GF-D8 (cell line): ENCODE results near the gene TUBA8.
"Not testable (repeated sequence)": the region's sequence is repeated elsewhere in the genome, so short reads cannot be mapped to it uniquely, and the experiment has no call there.

Experiments
- DNase-seq: peaks from one replicate; lab custom pipeline; 2025; lab: John Stamatoyannopoulos, UW

Gene TUBA8

DNA sequence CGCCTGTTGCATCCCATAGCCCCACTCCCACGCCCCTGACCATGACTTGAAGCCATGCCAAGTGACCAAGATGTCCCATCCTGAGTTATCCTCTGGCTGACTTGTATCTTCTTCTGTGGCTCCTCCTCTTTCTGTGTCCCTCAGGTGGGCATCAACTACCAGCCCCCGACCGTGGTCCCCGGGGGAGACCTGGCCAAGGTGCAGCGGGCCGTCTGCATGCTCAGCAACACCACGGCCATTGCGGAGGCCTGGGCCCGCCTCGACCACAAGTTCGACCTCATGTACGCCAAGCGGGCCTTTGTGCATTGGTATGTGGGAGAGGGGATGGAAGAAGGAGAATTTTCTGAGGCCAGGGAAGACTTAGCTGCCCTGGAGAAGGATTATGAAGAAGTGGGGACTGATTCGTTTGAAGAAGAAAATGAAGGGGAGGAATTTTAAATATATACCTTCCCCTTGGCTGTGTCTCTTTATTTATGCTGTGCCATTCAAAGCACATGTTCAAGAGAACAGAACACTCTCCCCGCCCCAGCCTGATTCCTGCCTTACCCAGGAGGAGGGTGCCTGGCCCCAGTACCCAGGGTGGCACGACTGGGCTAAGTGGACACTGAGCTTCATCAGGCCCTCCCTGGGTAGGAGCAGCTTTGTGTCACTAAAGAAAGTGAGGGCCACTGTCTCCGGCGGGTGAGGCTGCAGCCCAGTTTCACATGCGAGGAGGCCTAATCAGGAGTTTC lies 20.3 kb downstream of the TUBA8 start:
- DNase-seq: no peak

DNA sequence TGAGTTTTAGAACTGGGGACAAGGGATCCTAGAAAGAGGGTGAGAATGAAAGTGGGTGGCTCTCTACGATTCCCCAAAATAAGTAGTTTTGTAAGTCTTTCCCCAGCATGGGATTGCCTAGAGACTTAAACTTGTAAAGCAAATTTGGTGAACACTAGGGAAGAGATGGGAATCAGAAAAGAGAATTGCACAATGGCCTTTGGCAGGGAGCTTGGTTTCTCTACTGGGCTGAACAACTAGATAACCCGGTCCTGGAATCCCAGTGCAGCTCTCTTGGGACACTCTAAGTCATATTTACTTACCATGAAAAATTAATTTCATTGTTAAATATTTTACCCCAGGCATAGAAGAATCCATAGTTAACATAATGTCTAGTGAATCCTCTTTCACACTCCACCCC lies 22.8 kb downstream of the TUBA8 start:
- DNase-seq: no peak

DNA sequence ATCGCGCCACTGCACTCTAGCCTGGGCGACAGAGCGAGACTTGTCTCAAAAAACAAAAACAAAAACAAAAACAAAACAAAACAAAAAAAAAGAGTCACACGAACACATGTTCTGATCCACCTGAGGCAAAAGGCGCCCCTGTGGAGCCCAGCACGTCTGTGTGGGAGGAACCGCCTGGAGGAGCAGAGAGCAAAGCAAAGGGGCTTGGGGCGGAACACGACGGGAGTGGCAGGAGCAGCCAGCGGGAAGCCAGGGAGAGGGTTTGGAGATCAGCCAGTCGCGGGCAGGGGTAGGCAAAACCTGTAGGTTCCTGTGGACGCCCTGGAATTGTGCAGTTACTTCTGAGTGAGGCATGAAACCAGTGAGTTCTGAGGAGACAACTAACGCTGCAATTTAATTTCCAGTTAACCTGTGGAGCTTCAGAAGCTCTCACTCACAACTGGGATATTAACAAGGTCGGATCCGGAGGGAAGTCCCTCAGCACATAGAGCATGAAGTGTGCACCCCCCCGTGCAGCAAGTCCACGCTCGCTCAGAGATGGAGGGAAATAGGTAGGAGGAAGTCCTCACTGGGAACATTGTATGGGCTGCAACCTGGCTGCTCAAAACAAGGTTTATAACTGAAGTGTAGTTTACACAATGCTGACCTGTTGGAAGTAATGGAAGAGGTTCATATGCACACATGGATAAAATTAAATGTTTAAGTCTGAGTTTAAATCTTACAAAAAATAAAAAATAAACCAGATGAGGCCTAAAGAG lies 26.1 kb downstream of the TUBA8 start:
- no peak for DNase-seq

DNA sequence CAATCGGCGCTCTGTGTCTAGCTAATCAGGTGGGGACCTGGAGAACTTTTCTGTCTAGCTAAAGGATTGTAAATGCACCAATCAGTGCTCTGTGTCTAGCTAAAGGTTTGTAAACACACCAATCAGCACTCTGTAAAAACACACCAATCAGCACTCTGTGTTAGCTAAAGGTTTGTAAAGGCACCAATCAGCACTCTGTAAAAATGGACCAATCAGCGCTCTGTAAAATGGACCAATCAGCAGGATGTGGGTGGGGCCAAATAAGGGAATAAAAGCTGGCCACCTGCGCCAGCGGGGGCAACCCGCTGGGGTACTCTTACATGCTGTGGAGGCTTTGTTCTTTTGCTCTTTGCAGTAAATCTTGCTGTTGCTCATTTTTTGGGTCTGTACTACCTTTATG lies 30.4 kb downstream of the TUBA8 start:
- DNase-seq: not testable (repeated sequence)

GRCh38 chr22:18144105-18144504 lies 33.5 kb downstream of the TUBA8 start:
- no peak for DNase-seq

DNA sequence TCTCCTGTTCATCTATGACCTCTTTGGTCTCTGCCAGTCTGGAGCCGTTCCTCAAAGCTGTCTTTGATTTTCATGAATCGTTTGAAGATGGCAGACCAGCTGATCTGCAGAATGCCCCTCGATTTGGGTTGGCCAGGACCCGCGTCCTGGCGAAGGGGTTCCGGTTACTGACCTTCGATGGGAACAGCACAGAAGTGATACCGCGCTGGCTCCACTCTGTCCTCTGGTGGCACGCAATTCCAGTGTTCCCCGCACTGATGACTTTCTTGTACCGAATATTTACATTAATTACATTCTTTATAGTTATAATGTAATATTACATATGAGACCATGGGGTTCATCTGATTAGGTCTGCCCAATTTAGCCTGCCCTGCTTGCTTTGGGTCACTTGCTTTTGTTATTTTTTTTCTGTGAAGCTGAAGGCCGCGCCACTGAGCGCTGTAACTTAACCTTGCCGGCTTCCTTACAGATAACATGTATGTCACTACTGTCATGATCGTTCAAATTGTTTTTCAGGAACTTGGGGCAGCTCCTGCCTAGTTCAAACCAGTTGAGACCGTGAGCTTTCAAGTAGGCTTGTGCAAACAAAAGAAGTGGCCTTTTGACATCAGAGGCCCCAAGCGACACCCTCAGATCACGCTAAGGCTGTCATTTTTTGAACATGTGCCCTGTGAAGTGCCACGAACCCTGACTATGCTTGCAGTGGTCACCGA lies 35.2 kb downstream of the TUBA8 start:
- DNase-seq: no peak

GRCh38 chr22:18146389-18146753 lies 35.8 kb downstream of the TUBA8 start:
- no peak for DNase-seq

- DNase-seq: no peak
These were observed 37.2 kb downstream of the TUBA8 start for GRCh38 chr22:18147791-18148190.

- DNase-seq: no peak
These were observed 37.8 kb downstream of the TUBA8 start for GRCh38 chr22:18148293-18148965.

DNA sequence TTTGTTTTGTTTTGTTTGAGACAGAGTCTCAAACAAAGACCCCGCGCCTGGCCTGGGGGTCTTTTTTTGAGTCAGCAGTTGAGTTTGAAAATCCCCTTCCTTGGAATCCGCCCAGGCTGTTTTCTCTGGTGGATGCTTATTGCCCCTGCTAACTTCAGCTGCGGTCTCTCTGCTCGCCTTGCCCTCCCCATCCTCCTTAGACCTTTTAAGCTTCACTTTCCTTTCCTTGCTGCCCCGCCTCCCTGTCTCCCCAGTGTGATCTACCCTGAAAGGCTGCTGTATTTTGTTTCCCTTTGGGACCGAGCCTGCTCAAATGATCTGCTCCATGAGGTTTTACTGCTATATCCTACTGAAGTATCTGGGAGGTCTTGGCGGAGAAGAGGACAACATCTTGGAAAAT lies 41.9 kb downstream of the TUBA8 start:
- DNase-seq: no peak

GRCh38 chr22:18154821-18155390 lies 44.3 kb downstream of the TUBA8 start:
- DNase-seq: no peak

GRCh38 chr22:18155546-18155945 lies 44.9 kb downstream of the TUBA8 start:
- not testable (repeated sequence) for DNase-seq

DNA sequence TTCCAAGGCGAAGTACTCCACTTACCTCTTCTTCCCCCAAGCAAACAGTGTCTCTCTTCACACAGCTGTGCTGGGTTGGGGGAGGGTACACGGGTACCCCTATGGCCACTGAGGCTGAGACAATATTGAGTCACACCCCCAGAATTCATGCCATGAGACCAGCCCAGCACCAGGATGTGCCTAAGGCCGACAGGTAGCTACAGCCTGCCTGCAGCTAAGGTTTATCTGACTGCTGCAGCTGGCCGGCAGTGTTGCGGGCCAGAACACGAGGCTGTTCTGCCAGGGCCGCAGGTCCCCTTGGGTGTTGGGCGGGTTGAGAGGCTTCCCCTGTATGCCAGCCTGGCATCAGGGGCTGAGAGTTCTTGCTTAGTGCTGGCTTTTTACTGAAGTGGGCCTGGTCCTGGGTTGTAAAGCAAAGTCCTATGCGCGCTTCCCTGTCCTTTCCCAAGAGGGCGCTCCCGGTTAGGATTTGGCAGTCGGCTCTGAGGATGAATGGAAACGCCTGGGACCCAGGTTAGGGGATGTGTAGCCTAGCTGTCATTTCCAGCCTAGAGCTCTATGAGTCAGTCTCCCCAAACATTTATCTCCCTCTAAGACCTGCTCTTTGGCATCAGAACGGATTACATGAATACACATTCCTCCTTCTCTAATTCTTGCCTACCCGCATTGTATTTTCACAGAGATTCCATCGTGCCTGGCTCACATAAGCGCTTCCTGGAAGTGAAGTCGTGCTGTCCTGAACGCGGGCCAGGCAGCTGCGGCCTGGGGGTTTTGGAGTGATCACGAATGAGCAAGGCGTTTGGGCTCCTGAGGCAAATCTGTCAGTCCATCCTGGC lies 46.5 kb downstream of the TUBA8 start:
- DNase-seq: peak; percentile 4

GRCh38 chr22:18157714-18158028 lies 47.1 kb downstream of the TUBA8 start:
- no peak for DNase-seq

DNA sequence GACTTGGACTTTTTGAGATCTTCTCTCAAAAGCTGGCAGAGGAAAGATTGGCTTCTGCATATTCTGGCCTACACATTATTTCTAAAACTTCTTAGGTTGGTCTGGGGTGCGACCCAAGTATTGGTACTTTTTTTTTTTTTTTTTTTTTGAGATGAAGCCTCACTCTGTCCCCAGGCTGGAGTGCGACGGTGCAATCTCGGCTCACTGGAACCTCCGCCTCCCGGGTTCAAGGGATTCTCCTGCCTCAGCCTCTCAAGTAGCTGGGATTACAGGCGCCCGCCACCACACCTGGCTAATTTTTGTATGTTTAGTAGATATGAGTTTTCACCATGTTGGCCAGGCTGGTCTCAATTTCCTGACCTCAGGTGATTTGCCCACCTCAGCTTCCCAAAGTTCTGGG lies 50.0 kb downstream of the TUBA8 start:
- DNase-seq: not testable (repeated sequence)

DNA sequence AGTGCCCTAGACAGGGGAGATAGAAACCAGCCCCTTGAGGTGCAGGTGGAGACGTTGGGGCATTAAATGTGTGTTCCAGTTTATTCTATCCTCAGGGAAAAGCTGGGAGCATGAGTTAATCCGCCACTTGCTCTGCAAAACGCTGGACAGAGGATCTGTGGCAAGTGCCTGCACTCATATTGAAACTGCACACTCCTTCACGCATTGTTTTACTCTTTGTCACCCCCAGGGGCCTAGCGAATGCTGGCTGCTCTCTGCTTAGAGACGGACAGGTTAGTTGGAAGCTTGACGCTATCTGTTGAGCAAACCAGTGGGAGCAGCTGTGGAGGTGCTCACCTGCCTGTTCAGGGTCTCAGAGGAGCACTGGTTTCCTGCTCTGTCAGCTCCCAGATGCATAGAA lies 53.2 kb downstream of the TUBA8 start:
- not testable (repeated sequence) for DNase-seq

DNA sequence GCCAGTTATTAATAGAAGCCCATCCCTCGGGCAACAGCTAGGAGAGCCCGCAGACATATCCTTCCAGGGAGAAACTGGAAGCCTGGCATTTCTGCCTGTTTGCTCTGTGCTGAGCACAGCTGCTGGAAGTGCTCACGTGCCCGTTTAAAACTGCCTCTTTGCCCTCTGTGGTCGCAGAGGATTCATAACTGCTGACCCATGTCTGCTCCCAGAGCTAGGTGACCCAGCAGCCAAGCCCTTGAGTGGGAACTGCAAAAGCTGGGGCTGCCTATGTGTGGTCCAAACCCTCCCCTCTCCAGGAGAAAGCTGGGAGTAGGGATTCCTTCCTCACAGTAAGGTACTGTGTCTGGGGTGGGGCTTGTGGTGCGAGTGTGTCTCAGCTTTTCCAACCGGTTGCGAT lies 54.0 kb downstream of the TUBA8 start:
- not testable (repeated sequence) for DNase-seq

GRCh38 chr22:18165356-18165755 lies 54.7 kb downstream of the TUBA8 start:
- not testable (repeated sequence) for DNase-seq

DNA sequence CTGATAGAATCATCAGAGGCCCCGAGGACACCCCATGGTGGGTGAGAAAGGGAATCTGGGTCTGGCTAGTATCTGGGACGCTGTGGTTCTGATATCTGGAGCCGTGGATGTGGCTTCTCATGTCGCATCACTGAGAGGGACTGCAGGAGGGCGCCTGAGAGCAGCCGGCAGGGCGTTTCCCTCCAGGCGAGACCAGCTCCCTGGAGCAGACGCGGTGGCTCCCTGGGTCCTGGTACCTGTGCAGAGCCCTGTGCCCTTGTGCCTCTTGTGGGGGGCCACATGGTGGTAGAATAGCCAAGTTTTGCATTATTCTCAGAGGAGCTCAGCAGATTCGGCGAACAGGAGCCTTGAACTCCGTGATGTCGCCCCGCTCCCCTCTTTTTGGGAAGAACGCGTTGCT lies 59.7 kb downstream of the TUBA8 start:
- not testable (repeated sequence) for DNase-seq

- not testable (repeated sequence) for DNase-seq
These were observed 61.6 kb downstream of the TUBA8 start for GRCh38 chr22:18172203-18172602.

GRCh38 chr22:18172776-18173175 lies 62.2 kb downstream of the TUBA8 start:
- not testable (repeated sequence) for DNase-seq
